GM18870 (cell line): ENCODE results near the gene GOLGA2.

Experiments used
- ATAC-seq: cut with Tn5 transposase; IDR thresholded peaks from one replicate; pipeline ENCODE4 v1.9.1; 2021; ENCODE audit warnings: moderate library complexity; ENCODE audit not compliant: unreplicated experiment

Gene GOLGA2

DNA sequence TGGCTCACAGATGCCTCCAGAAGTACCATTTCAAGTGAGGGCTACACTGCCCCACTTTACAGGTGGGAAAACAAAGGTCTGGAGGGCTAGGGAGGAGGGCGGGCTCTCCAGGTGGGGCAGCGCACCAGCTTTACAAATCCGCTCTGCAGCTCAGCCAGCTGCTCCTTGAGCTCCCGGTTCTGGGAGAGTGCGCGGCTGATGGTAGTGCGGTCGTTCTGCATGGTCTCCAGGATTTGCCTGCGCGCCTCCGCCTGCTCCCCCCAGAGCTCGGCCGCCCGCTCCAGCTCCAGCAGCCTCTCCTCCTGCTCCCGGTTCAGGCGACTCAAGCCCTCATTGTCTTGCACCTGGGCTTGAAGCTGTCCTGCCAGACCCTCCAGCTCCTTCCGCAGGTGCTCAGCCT lies 15.5 kb downstream of the GOLGA2 start:
- ATAC-seq, result no peak

DNA sequence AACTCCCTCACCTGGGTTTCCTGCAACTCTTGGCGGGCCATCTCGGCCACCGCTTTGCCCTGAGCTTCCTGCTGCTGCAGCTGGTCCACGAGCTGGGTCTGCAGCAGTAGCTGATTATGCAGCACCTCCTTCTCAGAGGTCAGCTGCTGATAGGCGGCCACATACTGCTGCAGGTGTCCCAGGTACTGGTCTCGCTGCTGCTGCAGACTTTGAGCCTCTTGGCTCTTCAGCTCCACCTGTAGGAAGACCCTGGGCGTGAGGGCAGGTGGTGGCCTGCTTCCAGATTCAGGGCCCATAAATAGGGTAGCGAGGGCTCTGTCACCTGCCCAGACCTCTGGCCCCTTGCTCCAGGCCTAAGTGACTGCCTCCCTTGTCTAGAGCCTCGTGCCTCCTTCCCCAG lies 16.7 kb downstream of the GOLGA2 start:
- ATAC-seq, result no peak

DNA sequence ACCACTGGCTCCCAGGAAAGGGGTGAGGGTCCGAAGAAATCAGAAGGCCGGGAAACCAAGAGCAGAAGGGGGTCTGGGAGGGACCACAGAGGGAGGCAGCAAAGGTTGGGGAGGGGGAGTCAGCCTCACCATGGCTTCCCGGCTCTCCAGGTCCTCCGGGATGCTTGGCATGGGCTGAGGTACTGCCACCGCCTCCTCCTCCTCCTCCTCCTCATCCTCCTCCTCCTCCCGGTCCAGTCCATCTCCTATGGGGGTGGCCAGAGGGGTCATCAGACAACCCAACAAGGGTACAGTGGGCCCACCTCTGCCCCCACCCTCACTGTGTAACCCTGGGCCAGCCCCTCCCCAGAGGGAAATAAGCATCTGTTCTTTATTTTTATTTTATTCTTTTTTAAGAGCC lies 17.5 kb downstream of the GOLGA2 start:
- no peak for ATAC-seq

- no peak for ATAC-seq
Measured at GRCh38 chr9:128257907-128258306, 17.9 kb downstream of the GOLGA2 start.

DNA sequence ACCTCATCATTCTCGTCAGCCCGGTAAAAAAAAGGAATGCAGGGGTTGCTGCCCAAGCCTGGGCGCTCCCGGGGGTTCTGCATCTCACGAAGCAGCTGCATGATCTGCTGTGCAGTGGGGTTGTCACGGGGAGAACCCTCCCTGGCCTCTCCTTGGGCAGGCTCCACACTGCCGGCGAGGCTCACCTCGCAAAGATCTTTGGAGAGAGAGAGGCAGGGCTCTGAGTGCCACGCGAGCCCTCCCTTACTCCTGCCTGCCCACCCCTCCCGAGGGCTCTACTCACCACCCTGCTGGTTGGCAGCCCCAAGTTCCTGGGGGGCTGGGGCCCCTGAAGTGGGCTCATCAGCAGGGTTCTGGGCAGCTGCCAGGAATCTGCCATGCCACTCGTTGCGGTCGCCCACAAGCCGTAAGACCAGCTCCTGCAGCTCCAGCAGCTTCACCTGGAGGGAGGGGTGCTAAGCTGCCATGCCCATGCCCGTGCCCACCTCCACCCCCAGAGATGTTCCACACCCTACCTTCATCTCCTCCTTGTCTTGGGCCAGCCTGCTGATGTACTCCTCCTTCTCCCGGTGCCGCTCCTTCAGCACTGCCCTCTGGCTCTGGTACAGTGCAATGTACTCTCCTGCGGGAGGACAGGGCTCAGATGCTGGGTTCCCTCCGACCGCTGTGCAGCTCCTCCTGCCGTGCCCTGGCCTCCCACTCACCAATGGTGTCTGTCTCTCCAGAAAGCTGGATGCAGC lies 18.6 kb downstream of the GOLGA2 start:
- no peak for ATAC-seq

- no peak for ATAC-seq
Measured at GRCh38 chr9:128254855-128255759, 20.7 kb downstream of the GOLGA2 start.

GRCh38 chr9:128254362-128254761 lies 21.4 kb downstream of the GOLGA2 start:
- ATAC-seq, result no peak

- no peak for ATAC-seq
Measured at GRCh38 chr9:128253991-128254346, 21.8 kb downstream of the GOLGA2 start.

DNA sequence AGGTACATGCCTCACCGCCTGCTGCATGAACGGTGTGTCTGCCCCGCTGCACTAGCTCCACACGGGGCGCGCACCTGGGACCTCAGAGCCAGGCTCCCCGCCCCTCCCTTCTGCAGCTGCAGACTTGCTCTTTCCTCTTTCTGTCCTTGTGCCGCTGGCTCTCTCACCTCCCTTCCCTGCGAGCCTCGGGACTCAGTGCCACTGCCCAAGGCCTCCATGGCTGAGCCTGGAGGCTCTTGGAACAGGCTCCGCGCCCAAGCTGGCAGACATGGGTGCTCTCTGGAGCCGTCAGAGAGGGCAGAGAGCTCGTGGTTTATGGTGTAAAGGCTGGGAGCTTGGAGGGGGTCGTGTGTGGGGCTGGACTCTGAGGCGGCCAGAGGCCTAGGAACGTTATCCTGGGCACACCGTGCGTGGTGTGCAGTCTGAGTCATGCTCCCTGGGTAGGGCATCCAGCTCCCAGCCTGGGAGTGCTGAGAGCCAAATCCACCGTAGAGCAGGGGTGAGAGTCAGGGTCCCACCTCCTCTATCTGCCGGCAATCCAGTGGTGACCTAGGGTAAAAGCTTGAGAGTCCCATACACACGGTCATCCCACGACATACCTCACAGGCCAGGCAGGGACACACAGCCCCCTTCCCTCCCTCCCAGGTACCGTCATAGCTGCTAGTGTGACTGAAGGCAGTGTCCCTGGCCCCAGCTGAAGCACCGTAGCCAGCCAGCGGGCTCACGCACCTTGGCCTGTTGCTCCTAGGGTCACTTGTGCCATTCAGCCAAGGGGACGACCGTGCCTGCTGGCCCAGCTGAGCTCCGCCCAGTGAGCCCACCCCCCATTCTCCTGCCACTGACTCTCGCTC lies 22.4 kb downstream of the GOLGA2 start:
- ATAC-seq, result no peak

- ATAC-seq, result no peak
Measured at GRCh38 chr9:128252317-128253139, 23.3 kb downstream of the GOLGA2 start.

GRCh38 chr9:128251732-128252100 lies 24.1 kb downstream of the GOLGA2 start:
- no peak for ATAC-seq

DNA sequence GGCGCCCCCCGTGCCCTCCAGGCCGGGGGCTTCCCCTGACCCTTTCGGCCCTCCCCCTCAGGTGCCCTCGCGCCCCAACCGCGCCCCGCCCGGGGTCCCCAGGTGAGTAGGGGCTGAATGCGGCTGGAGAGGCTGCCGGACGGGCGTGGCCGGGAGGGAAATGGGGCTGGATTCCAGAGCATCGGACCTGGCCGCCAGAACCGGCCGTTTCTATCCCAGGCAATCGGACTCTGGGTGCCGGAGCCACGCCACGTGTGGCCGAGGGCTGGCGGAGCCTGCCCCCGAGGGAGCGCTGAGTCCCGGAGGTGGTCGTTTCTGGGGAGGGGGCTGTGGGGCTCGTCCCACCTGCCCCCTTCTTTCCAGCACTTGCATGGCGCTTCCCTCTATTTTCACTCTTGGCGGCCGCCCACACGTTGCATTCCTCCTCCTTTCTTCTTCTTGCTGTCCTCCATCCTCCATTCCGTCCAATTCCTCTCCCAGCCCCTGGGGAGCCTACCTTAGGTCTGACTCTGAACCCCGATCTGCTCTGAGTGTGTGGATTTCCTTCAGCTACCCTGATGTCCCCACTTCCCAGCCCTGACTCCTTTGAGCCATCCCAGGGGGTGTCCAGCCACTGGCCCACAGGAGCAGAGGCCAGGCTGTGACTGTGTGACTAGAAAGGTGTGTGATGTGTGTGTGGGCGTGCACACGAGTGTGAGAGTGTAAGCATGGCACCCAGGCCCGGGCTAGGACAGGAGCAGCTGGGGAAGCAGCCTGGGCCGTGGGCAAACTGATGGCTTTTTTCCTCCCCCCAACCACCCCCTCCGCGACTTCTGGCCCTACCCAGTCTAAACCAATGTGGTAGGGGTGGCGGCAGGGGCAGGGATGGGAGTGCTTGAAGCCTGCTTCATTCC lies 24.7 kb downstream of the GOLGA2 start:
- ATAC-seq, result no peak

GRCh38 chr9:128249908-128250838 lies 25.6 kb downstream of the GOLGA2 start:
- ATAC-seq, result peak; percentile 51

DNA sequence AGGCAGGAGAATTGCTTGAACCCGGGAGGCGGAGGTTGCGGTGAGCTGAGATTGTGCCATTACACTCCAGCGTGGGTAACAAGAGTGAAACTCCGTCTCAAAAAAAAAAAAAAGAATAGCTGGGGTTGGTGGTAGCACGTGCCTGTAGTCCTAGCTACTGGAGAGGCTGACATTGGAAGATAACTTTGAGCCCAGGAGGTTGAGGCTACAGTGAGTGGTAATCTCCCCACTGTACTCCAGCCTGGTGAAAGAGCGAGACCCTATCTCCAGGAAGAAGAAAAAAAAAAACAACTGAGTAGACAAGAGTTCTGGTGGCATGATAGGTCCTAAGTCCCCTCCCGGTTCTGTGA lies 26.3 kb downstream of the GOLGA2 start:
- ATAC-seq, result no peak

DNA sequence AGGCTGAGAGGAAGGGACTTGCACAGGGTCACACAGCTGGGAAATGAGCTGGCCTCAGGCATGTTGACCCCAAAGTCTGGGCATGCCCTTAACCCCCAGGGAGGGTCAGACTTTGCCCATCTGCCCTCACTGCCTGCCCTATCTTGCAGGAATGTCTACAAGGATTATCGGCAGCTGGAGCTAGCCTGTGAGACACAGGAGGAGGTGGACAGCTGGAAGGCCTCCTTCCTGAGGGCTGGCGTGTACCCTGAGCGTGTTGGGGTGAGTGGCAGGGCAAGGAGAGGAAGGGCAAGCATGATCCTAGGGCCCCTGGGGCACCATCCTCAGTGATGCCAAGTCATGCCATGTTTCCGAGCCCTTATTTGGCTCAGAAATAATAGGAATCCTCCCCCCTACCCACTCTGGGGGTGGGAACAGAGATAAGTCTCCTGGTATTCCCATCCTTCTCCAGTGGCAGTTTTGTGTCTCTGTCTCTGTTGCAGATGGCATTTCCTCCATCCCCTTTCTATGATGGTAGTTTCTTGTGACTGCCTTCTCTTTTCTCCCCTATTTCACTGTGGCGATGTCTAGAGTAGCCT lies 28.5 kb downstream of the GOLGA2 start:
- ATAC-seq, result no peak

GRCh38 chr9:128246471-128246870 lies 29.3 kb downstream of the GOLGA2 start:
- ATAC-seq, result no peak

GRCh38 chr9:128245421-128246151 lies 30.2 kb downstream of the GOLGA2 start:
- ATAC-seq, result no peak

DNA sequence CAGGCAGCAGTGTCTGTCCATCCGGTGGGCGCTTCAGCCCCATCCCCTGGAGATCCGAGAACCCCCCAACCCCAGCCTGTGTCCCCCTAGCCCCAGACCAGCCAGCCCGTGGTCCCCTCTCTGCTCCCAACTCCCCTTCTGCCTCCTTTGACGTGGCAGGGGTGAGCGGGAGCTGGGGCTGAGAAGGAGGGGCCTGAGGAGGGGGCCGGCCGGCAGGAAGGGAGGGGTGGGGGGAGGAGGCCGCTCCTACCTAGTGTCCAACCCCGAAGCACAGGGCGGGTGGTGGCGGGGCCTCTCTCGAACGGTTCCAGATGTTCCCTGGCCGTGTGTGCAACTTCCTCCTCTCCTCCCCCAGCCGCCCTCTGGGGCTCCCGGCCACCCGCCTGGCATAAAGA lies 31.0 kb downstream of the GOLGA2 start:
- no peak for ATAC-seq
